H7 (cell line): ENCODE measurements around the gene CHSY3. TPM values are rescaled to one million over a fixed set of nuclear protein-coding genes. Genes with fewer than 3 reads are reported as not detected.

Source experiments
- DNase-seq: peaks from one replicate; pipeline ENCODE4 v3.0.0; 2012
- H3K27me3 ChIP-seq: 2 replicates; pipeline ENCODE4 v1.6.0; 2011; ENCODE audit warnings: mild to moderate bottlenecking, low read length; ENCODE audit not compliant: control insufficient read depth, insufficient read depth
- H3K36me3 ChIP-seq: replicated peaks from 2 replicates; pipeline ENCODE4 v1.5.1; 2011; ENCODE audit warnings: low read length; ENCODE audit not compliant: control insufficient read depth, insufficient read depth
- H3K4me3 ChIP-seq: 2 replicates; pipeline ENCODE4 v1.5.1; 2011; ENCODE audit warnings: low read depth, mild to moderate bottlenecking, control low read depth, low read length, moderate library complexity; ENCODE audit not compliant: insufficient read depth
- total RNA-seq: library from RNA; depleted of rRNA; stranded (reverse); fragments of >200 nt; shearing (Covaris generic); gene quantifications from 2 replicates; pipeline ENCODE4 v1.2.3, GENCODE V29; 2014

Gene CHSY3
- total RNA-seq, 1 experiment from 2014 or later = 0.55 TPM

DNA sequence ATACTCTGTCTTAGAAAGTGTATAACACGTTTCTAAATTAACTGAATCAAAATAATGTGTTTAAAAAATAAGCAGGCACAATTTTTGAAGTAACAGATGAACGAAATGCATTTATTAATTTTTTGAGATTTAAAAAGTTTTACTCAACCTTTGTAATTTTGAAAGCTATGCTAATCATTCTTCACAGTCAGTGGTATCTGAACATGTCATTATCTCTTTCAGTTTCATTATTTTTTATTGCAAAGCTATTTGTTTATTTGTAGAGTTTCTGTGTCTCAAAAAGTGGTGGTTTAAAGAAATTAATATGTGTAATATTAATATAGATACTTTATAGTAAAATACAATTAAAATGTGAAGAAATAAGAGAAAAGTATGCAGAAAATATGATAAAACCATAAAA lies 11.2 kb downstream of the CHSY3 start:
- H3K36me3 ChIP-seq = no peaks in the 10 kb centered on the region
- no peaks in the 10 kb centered on the region for H3K27me3 ChIP-seq
- DNase-seq = no peak
- no peak overlapping the region for H3K4me3 ChIP-seq

GRCh38 chr5:129917224-129917623 lies 13.0 kb downstream of the CHSY3 start:
- no peak overlapping the region for H3K4me3 ChIP-seq
- no peaks in the 10 kb centered on the region for H3K27me3 ChIP-seq
- H3K36me3 ChIP-seq = no peaks in the 10 kb centered on the region
- no peak for DNase-seq

- DNase-seq = no peak
- no peaks in the 10 kb centered on the region for H3K27me3 ChIP-seq
- no peak overlapping the region for H3K4me3 ChIP-seq
- H3K36me3 ChIP-seq = no peaks in the 10 kb centered on the region
Observed at GRCh38 chr5:129921204-129921603, 16.9 kb downstream of the CHSY3 start.

DNA sequence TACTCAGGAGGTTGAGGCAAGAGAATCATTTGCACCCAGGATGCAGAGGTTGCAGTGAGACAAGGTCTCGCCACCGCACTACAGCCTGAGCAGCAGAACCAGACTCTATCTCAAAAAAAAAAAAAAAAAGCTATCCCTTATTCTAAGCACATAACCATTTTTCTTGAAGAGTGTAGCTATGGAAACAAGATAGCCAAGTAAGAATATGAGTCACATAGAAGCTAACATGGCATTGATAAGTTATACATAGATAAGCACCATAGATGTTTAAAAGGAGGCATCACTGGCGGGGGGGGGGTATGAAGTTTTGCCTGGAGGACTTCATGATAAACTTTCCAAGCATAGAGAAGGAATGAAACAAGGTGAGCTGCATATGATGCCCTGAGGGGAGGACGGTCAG lies 26.0 kb downstream of the CHSY3 start:
- no peak for DNase-seq
- Histone ChIP-seq H3K27me3 (no peaks in the 10 kb centered on the region), H3K36me3 (no peaks in the 10 kb centered on the region), H3K4me3 (no peak overlapping the region)

- Histone ChIP-seq H3K27me3 (no peaks in the 10 kb centered on the region), H3K36me3 (no peaks in the 10 kb centered on the region), H3K4me3 (no peak overlapping the region)
- no peak for DNase-seq
Observed at GRCh38 chr5:129935626-129936025, 31.4 kb downstream of the CHSY3 start.

GRCh38 chr5:129938077-129938476 lies 33.8 kb downstream of the CHSY3 start:
- Histone ChIP-seq H3K36me3 (no peaks in the 10 kb centered on the region), H3K4me3 (no peak overlapping the region), H3K27me3 (no peaks in the 10 kb centered on the region)
- no peak for DNase-seq

GRCh38 chr5:129943936-129944335 lies 39.7 kb downstream of the CHSY3 start:
- no peaks in the 10 kb centered on the region for H3K27me3 ChIP-seq
- DNase-seq = no peak
- no peaks in the 10 kb centered on the region for H3K36me3 ChIP-seq
- H3K4me3 ChIP-seq = no peak overlapping the region

DNA sequence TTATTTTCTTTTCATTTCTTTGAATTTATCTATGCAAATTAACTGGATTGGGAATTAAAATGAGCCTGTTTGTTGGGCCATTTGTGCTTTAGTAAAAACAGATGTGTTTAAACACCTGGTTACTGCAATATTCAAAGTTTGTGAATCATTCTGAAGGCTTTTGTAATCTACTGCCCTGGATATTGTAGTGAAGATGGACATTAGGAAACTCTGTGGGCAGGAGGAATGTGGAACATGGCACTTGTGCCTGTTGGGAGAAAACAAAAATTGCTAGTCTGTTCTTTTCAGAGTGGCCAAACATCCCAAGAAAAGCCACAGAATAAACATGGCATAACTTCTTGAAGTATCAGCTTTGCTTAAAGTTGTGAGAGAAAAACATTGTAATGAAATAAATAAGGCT lies 40.8 kb downstream of the CHSY3 start:
- Histone ChIP-seq H3K36me3 (no peaks in the 10 kb centered on the region), H3K4me3 (no peak overlapping the region), H3K27me3 (no peaks in the 10 kb centered on the region)
- no peak for DNase-seq

DNA sequence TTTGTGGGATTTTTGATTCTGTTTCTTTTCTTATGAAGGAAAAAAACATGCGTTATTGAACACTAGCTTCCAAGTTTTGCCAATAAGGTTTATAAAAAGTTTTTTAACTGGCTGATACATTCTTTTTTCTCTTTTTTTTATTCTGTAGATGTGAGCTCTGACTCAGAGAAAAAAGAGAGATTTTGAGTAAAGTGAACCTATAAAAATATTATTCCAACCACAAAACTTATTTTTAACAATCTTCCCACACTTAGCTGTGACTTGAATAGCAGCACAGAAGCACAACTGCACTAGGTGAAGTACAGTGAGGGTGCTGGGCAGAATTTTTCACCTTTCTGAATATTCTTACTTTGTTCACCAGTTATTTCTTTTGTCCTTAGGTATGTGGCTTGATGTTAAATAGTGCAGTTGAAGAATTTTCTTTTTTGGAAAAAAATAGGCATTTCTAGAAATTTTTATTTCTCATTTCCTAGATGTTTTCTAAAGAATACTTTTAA lies 41.6 kb downstream of the CHSY3 start:
- DNase-seq = no peak
- Histone ChIP-seq H3K4me3 (no peak overlapping the region), H3K36me3 (no peaks in the 10 kb centered on the region), H3K27me3 (no peaks in the 10 kb centered on the region)

- H3K27me3 ChIP-seq = no peaks in the 10 kb centered on the region
- H3K36me3 ChIP-seq = no peaks in the 10 kb centered on the region
- no peak for DNase-seq
- H3K4me3 ChIP-seq = no peak overlapping the region
Observed at GRCh38 chr5:129951039-129951438, 46.8 kb downstream of the CHSY3 start.

- Histone ChIP-seq H3K4me3 (no peak overlapping the region), H3K36me3 (no peaks in the 10 kb centered on the region), H3K27me3 (no peaks in the 10 kb centered on the region)
- DNase-seq = no peak
Observed at GRCh38 chr5:129958581-129958980, 54.3 kb downstream of the CHSY3 start.

DNA sequence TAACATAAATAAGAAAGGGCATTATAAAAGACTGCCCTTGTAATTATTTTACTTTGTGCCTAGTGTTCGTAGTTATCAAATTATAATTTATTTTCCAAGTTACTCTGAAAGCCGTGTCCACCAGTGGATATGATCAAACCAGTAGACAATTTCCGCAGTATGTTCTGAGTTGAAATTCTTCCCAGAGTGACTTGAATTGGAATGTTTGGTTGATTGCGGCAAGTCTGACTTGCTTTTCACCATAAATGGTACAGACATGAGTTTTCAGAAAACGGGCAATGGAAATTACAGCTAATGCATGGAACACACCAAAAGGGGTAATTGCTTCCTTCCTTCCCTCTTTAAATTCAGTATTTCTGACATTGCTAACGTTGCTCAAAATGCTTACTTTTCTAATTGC lies 56.6 kb downstream of the CHSY3 start:
- no peaks in the 10 kb centered on the region for H3K36me3 ChIP-seq
- H3K4me3 ChIP-seq = no peak overlapping the region
- H3K27me3 ChIP-seq = no peaks in the 10 kb centered on the region
- no peak for DNase-seq

- Histone ChIP-seq H3K4me3 (no peak overlapping the region), H3K27me3 (no peaks in the 10 kb centered on the region), H3K36me3 (no peaks in the 10 kb centered on the region)
- no peak for DNase-seq
Observed at GRCh38 chr5:129962506-129962905, 58.2 kb downstream of the CHSY3 start.

GRCh38 chr5:129963359-129963758 lies 59.1 kb downstream of the CHSY3 start:
- no peak for DNase-seq
- Histone ChIP-seq H3K4me3 (no peak overlapping the region), H3K36me3 (no peaks in the 10 kb centered on the region), H3K27me3 (no peaks in the 10 kb centered on the region)

GRCh38 chr5:129966071-129966470 lies 61.8 kb downstream of the CHSY3 start:
- DNase-seq = no peak
- H3K27me3 ChIP-seq = no peaks in the 10 kb centered on the region

DNA sequence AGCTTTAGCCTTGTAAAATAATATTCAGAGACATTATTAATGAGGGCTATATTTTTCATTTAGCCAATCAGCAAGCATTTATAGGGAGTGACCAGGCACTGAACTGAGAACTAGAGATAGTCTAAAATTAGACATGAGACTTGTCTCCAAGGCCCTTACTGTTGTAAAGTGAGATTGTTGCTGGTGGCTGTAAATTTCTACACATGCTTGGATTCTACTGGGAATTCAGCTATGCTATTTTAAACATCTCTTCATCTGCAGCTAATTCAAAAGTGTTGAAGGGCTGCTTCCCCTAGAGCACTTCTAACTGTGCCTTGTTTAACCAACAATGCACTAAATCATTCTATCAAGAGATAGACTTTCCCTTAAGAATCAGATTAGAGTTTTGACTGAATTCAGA lies 67.4 kb downstream of the CHSY3 start:
- DNase-seq = no peak

More at GRCh38 chr5:129966071-129966470, 61.8 kb downstream of the CHSY3 start:
- H3K4me3 ChIP-seq = no peak overlapping the region
- no peaks in the 10 kb centered on the region for H3K36me3 ChIP-seq

More for the DNA sequence above, 67.4 kb downstream of the CHSY3 start:
- no peak overlapping the region for H3K4me3 ChIP-seq
- H3K36me3 ChIP-seq = no peaks in the 10 kb centered on the region
- no peaks in the 10 kb centered on the region for H3K27me3 ChIP-seq
